SK-N-SH treated with all-trans-retinoic acid at 6 μM for 48 hours (cell line): ENCODE data around the gene RCHY1.
"Not testable (repeated sequence)": the region's sequence is repeated elsewhere in the genome, so short reads cannot be mapped to it uniquely, and the experiment has no call there.

Source experiments
- ATAC-seq: fragments of 200-7000 bp; cut with Tn5 transposase; 3 replicates; pipeline ENCODE4 v1.9.1; 2020; ENCODE audit warnings: mild to moderate bottlenecking, moderate library complexity
- ARNTL ChIP-seq: fragments of 450-650 bp; formaldehyde crosslinking; IDR thresholded peaks from 2 replicates; pipeline ENCODE4 v1.5.0; 2020; ENCODE audit warnings: low read depth, mild to moderate bottlenecking, moderate library complexity, borderline replicate concordance
- CREB5 ChIP-seq: fragments of 250-450 bp; sonication (Bioruptor Pico); IDR thresholded peaks from 2 replicates; pipeline ENCODE4 v1.5.1; 2020; ENCODE audit warnings: low read depth, mild to moderate bottlenecking, moderate library complexity
- CSDC2 ChIP-seq: fragments of 250-450 bp; sonication (Bioruptor Pico); IDR thresholded peaks from 2 replicates; pipeline ENCODE4 v1.5.0; 2020; ENCODE audit warnings: mild to moderate bottlenecking, moderate library complexity
- CSRNP3 ChIP-seq: fragments of 250-450 bp; sonication (Bioruptor Pico); IDR thresholded peaks from 2 replicates; pipeline ENCODE4 v1.5.1; 2021; ENCODE audit warnings: mild to moderate bottlenecking, moderate library complexity
- ESRRG ChIP-seq: fragments of 250-450 bp; sonication (Bioruptor Pico); IDR thresholded peaks from 2 replicates; pipeline ENCODE4 v1.6.1; 2021; ENCODE audit warnings: mild to moderate bottlenecking
- GLIS3 ChIP-seq: fragments of 250-450 bp; sonication (Bioruptor Pico); IDR thresholded peaks from 2 replicates; pipeline ENCODE4 v1.5.0; 2020; ENCODE audit warnings: mild to moderate bottlenecking, moderate library complexity
- ISL1 ChIP-seq: fragments of 250-450 bp; sonication (Bioruptor Pico); IDR thresholded peaks from 2 replicates; pipeline ENCODE4 v2.1.2; 2022; ENCODE audit warnings: mild to moderate bottlenecking, moderate library complexity
- OSR1 ChIP-seq: fragments of 250-450 bp; sonication (Bioruptor Pico); IDR thresholded peaks from 2 replicates; pipeline ENCODE4 v1.8.0; 2022; ENCODE audit warnings: moderate library complexity, mild to moderate bottlenecking, inconsistent platforms
- PATZ1 ChIP-seq: fragments of 250-450 bp; sonication (Bioruptor Pico); IDR thresholded peaks from 2 replicates; pipeline ENCODE4 v1.8.0; 2020; ENCODE audit warnings: mild to moderate bottlenecking, moderate library complexity, borderline replicate concordance
- POU6F1 ChIP-seq: fragments of 250-450 bp; sonication (Bioruptor Pico); IDR thresholded peaks from 2 replicates; pipeline ENCODE4 v1.8.0; 2021; ENCODE audit warnings: low read depth, mild to moderate bottlenecking, moderate library complexity, borderline replicate concordance
- PPARA ChIP-seq: fragments of 250-450 bp; sonication (Bioruptor Pico); IDR thresholded peaks from 2 replicates; pipeline ENCODE4 v1.5.0; 2020; ENCODE audit warnings: mild to moderate bottlenecking, borderline replicate concordance
- RARB ChIP-seq: fragments of 250-450 bp; sonication (Bioruptor Pico); IDR thresholded peaks from 2 replicates; pipeline ENCODE4 v1.8.0; 2021; ENCODE audit warnings: mild to moderate bottlenecking, moderate library complexity
- SNAI2 ChIP-seq: fragments of 250-450 bp; sonication (Bioruptor Pico); IDR thresholded peaks from 2 replicates; pipeline ENCODE4 v1.5.0; 2020; ENCODE audit warnings: mild to moderate bottlenecking, moderate library complexity
- TCF4 ChIP-seq: fragments of 250-450 bp; sonication (Bioruptor Pico); IDR thresholded peaks from 2 replicates; pipeline ENCODE4 v1.8.0; 2021; ENCODE audit warnings: mild to moderate bottlenecking, moderate library complexity, borderline replicate concordance
- TOX ChIP-seq: fragments of 250-450 bp; sonication (Bioruptor Pico); IDR thresholded peaks from 2 replicates; pipeline ENCODE4 v1.8.0; 2021; ENCODE audit warnings: mild to moderate bottlenecking, moderate library complexity, borderline replicate concordance
- ZC3H10 ChIP-seq: fragments of 250-450 bp; sonication (Bioruptor Pico); IDR thresholded peaks from 2 replicates; pipeline ENCODE4 v1.5.1; 2021; ENCODE audit warnings: mild to moderate bottlenecking, moderate library complexity
- ZFP3 ChIP-seq: fragments of 250-450 bp; sonication (Bioruptor Pico); IDR thresholded peaks from 2 replicates; pipeline ENCODE4 v1.5.0; 2020; ENCODE audit warnings: mild to moderate bottlenecking, moderate library complexity
- ZFP30 ChIP-seq: fragments of 450-650 bp; formaldehyde crosslinking; IDR thresholded peaks from 2 replicates; pipeline ENCODE4 v1.5.0; 2022; ENCODE audit warnings: mild to moderate bottlenecking, moderate library complexity
- ZNF565 ChIP-seq: fragments of 450-650 bp; formaldehyde crosslinking; conservative IDR thresholded peaks from 2 replicates; pipeline ENCODE4 v1.5.0; 2020; ENCODE audit warnings: low read depth, mild to moderate bottlenecking, moderate library complexity
- ZNF70 ChIP-seq: fragments of 450-650 bp; formaldehyde crosslinking; IDR thresholded peaks from 2 replicates; pipeline ENCODE4 v1.5.0; 2020; ENCODE audit warnings: mild to moderate bottlenecking, moderate library complexity

RCHY1 gene

GRCh38 chr4:75525086-75525485, 10.9 kb upstream of the RCHY1 start:
- no peak for ATAC-seq
- no peak for TF ChIP-seq ESRRG (CRISPR knock-in tag)
- TF ChIP-seq CREB5 = no peak
- TF ChIP-seq GLIS3 = no peak
- TF ChIP-seq ZNF565 = no peak
- no peak for TF ChIP-seq POU6F1 (CRISPR knock-in tag)
- TF ChIP-seq ZNF70 (CRISPR knock-in tag) = no peak
- no peak for TF ChIP-seq TOX (CRISPR knock-in tag)
- TF ChIP-seq CSDC2 (CRISPR knock-in tag) = no peak
- TF ChIP-seq ARNTL (CRISPR knock-in tag) = no peak
- no peak for TF ChIP-seq ISL1 (CRISPR knock-in tag)
- TF ChIP-seq ZFP30 (CRISPR knock-in tag) = no peak
- no peak for TF ChIP-seq RARB (CRISPR knock-in tag)
- no peak for TF ChIP-seq PPARA (CRISPR knock-in tag)
- no peak for TF ChIP-seq SNAI2 (CRISPR knock-in tag)
- no peak for TF ChIP-seq OSR1 (CRISPR knock-in tag)
- no peak for TF ChIP-seq TCF4 (CRISPR knock-in tag)

- not testable (repeated sequence) for ATAC-seq
These were observed 5.2 kb upstream of the RCHY1 start for GRCh38 chr4:75519452-75519851.

GRCh38 chr4:75516144-75516543, 1.9 kb upstream of the RCHY1 start:
- TF ChIP-seq ZFP3 (no peak), ESRRG (CRISPR knock-in tag) (no peak), TOX (CRISPR knock-in tag) (no peak), ZNF70 (CRISPR knock-in tag) (no peak), GLIS3 (no peak), ZFP30 (CRISPR knock-in tag) (no peak), PATZ1 (CRISPR knock-in tag) (no peak), ZNF565 (no peak), TCF4 (CRISPR knock-in tag) (no peak), CSRNP3 (CRISPR knock-in tag) (no peak)
- no peak for ATAC-seq

GRCh38 chr4:75514949-75515612, 878 bp upstream of the RCHY1 start:
- no peak for TF ChIP-seq ZNF565
- peak; percentile 78 for TF ChIP-seq ZFP3
- TF ChIP-seq, all 23 proteins: peak for 1
- ATAC-seq = peak; percentile 5; the same call in 2 of the 3 replicates

- no peak for ATAC-seq
- TF ChIP-seq ZC3H10 (CRISPR knock-in tag) = no peak
- no peak for TF ChIP-seq OSR1 (CRISPR knock-in tag)
- no peak for TF ChIP-seq PPARA (CRISPR knock-in tag)
- no peak for TF ChIP-seq ISL1 (CRISPR knock-in tag)
These were observed 575 bp downstream of the RCHY1 start for GRCh38 chr4:75513526-75514130.
